PC-3 (cell line): Measurements from ENCODE around the gene CATSPERB.
A peak's percentile ranks its signal among the peaks of the same experiment; 100 is the strongest.

Experiments
- CTCF ChIP-seq: fragments of 300-600 bp; sonication (generic); conservative IDR thresholded peaks from 2 replicates; pipeline ENCODE4 v1.5.1; 2017; ENCODE audit warnings: antibody characterized with exemption, low read depth, mild to moderate bottlenecking, low read length
- EZH2 ChIP-seq: fragments of 300-600 bp; sonication (generic); IDR thresholded peaks from one replicate; pipeline ENCODE4 v1.6.1; 2017; ENCODE audit warnings: antibody characterized with exemption, mild to moderate bottlenecking, low read length; ENCODE audit not compliant: unreplicated experiment
- EZH2phosphoT487 ChIP-seq: fragments of 300-600 bp; sonication (generic); IDR thresholded peaks from 2 replicates; pipeline ENCODE4 v1.6.1; 2018; ENCODE audit warnings: mild to moderate bottlenecking, antibody characterized with exemption, low read length, borderline replicate concordance

GRCh38 chr14:91714805-91715204 is 17.1 kb downstream of the CATSPERB start:
- TF ChIP-seq CTCF, result 0 out of 2 replicates have a peak, but pooled peaks have one; percentile 21
- no peak for TF ChIP-seq EZH2
- TF ChIP-seq EZH2phosphoT487, result no peak
